AG09309 (cell line): ENCODE data around the gene ULK1.

Experiments used
- DNase-seq: peaks from one replicate; pipeline ENCODE4 v3.0.0-alpha.2; 2010; ENCODE audit warnings: low read depth
- H3K4me3 ChIP-seq: 2 replicates; pipeline ENCODE4 v1.5.1; 2011; ENCODE audit warnings: mild to moderate bottlenecking, low read depth, low read length, moderate library complexity; ENCODE audit not compliant: control insufficient read depth
- TF ChIP-seq, protein P1 (sequence below): IDR thresholded peaks from 2 replicates; pipeline ENCODE4 v1.5.1; 2011; ENCODE audit warnings: mild to moderate bottlenecking, low read depth, low read length, inconsistent platforms; ENCODE audit not compliant: insufficient read depth, control insufficient read depth; ENCODE audit errors: missing control alignments

ULK1 gene

DNA sequence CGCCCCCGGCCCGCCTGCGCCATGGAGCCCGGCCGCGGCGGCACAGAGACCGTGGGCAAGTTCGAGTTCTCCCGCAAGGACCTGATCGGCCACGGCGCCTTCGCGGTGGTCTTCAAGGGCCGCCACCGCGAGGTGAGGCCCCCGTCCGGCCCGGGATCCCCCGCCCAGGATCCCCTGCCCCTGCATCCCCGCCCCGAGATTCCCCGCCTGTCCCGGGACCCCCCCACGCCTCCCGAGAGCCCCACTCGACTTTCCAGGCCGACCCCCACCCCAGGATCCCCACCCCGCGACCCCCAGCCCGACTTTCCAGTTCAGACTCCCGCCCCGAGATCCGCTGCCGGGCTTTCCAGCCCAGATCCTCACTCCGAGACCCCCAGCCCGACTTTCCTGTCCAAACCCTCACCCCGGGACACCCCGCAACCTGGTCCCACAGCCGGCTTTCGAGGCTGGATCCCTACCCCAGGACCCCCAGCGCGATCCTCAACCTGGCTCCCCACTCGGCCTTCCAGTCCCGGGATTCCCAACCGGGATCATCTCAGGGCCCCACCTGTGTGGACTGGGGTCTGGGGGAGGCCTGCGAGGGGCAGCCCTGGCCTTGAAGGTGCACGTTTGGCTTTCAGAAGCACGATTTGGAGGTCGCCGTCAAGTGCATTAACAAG lies 688 bp downstream of the ULK1 start:
- H3K4me3 ChIP-seq, result peak overlapping the region; percentile 93
- TF ChIP-seq, protein P1, sequence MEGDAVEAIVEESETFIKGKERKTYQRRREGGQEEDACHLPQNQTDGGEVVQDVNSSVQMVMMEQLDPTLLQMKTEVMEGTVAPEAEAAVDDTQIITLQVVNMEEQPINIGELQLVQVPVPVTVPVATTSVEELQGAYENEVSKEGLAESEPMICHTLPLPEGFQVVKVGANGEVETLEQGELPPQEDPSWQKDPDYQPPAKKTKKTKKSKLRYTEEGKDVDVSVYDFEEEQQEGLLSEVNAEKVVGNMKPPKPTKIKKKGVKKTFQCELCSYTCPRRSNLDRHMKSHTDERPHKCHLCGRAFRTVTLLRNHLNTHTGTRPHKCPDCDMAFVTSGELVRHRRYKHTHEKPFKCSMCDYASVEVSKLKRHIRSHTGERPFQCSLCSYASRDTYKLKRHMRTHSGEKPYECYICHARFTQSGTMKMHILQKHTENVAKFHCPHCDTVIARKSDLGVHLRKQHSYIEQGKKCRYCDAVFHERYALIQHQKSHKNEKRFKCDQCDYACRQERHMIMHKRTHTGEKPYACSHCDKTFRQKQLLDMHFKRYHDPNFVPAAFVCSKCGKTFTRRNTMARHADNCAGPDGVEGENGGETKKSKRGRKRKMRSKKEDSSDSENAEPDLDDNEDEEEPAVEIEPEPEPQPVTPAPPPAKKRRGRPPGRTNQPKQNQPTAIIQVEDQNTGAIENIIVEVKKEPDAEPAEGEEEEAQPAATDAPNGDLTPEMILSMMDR, result no peak
- DNase-seq, result no peak

DNA sequence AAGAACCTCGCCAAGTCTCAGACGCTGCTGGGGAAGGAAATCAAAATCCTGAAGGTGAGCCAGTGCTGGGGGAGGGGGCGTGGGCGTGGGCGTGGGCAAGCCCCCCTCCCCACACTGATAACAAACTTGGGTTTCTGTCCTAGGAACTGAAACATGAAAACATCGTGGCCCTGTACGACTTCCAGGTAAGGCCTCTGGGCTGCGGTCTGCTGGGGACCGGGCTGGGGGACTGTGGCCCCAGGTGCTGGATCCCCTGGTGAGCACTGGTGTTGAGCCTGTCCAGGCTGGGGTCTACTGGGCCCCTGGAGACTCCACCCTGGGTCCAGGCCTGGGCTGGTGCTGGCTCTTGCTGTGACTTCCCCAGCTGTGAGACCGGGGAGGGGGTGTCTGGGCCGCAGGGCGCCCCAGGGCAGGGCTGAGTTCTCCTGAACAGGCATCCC lies 1.2 kb downstream of the ULK1 start:
- no peak for DNase-seq
- TF ChIP-seq, protein P1, result no peak
- peak overlapping the region; percentile 93 for H3K4me3 ChIP-seq

DNA sequence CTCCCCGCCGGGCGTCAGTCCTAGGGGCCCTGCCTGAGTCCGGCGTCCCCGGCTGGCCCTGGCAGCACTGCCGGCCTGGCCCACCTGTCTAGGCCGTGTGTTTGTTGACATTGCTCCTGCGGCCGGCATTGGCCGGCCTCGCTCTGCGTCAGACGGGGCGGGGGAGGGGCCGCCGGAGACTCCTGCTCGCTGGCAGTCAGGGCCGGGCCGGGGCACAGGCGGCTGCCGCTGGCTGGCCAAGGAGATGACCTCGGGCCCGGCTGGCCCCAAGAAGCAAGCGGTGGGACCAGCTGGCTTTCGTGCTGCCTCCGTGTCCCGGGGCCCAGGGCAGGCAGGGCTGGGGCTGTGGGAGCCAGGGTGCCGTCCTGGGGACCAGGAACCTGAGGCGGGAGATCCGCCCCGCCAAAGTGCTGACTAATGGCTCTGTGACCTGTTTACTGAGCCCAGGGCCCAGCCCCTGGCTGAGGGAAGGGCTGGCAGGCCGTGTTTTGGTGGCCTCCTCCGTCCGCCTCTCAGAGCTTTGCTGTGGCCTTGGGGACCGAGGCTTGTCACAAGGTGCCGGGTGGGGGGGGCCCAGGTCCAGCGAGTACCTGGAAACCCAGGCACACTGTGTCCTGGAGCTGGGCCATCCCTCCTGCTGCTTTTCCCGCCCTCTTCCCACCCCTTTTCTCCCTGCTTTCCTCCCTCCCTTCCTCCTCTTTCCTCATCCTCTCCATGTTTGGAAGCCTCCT lies 1.8 kb downstream of the ULK1 start:
- DNase-seq, result no peak
- peak overlapping the region; percentile 93 for H3K4me3 ChIP-seq
- TF ChIP-seq, protein P1, result no peak

DNA sequence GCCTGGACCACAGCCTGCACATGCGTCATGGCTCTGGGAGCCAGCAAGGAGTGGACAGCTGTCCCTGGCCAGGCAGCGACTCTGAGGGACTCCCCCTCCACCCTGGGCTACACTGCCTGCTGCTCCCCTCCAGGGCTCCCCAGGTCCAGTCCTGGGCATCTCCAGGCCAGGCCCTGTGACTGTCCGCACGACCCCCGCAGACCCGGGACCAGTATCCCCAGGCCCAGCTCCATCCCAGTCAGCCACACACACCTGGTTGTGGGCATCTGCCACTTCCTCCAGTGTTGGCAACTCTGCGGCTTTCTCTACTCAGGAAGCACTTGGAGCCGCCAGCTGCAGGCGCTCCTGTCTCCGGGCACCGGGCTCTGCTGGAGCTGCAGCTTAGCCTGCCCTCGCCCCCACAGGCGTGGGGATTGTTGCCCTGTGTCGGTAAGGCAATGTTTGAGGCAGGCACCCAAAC lies 2.4 kb downstream of the ULK1 start:
- TF ChIP-seq, protein P1, result no peak
- no peak for DNase-seq
- peak overlapping the region; percentile 93 for H3K4me3 ChIP-seq

DNA sequence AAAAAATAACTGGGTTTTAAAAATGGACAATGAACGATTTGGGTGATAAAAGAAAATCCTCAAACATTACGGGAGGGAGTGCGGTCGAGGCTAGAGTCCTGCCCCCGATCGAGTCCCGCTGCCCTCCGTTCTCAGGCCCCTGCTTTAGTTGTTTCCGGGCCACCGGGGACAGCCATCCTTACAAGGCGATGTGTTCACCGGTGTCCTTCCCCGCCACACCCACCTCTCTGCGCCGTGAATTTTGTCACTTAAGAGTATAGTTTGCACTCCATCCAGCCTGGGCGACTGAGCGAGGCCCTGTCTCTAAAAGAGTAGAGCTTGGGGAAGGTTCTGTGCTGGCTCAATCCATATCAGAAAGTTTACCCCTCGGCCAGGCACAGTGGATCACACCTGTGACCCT lies 2.9 kb downstream of the ULK1 start:
- TF ChIP-seq, protein P1, result no peak
- DNase-seq, result no peak
- H3K4me3 ChIP-seq, result no peak overlapping the region

DNA sequence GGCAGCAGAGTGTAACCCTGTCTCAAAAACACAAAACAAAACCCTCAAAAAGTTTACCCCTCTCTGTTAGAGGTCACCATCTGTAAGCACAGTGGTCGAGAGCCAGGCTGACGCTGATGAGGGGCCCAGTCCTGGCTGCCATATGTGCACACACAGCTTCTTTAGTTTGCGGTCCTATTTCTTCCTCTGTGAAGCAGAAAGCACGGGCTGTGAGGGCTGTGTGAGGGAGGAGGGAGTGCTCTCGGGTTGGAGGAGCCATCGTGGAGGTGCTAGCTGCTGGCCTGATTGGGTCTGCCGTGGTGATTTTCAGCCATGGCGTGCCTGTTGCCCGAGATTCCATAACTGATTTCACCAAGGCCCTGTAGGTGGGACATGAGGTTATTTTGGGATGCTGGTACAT lies 3.5 kb downstream of the ULK1 start:
- TF ChIP-seq, protein P1, result no peak
- no peak for DNase-seq
- no peak overlapping the region for H3K4me3 ChIP-seq
